CD8-positive, alpha-beta memory T cell (primary cell): Measurements from ENCODE around the gene ARHGEF28. TPM values are rescaled to one million over a fixed set of nuclear protein-coding genes. Genes with fewer than 3 reads are reported as not detected.
A peak's percentile ranks its signal among the peaks of the same experiment; 100 is the strongest.

ENCODE experiments used
- CTCF ChIA-PET: fragments of 350-600 bp; sonication (Branson Sonifier 250); formaldehyde crosslinking; loops from one replicate; lab custom pipeline; 2021; ENCODE audit warnings: antibody characterized with exemption; lab: Charles Lee
- POLR2A ChIA-PET: fragments of 350-600 bp; sonication (Branson Sonifier 250); formaldehyde crosslinking; loops from one replicate; lab custom pipeline; 2021; ENCODE audit warnings: antibody characterized with exemption; lab: Charles Lee
- DNase-seq, 5 donors: peaks; one replicate each; pipeline versions ENCODE4 v3.0.0 to v3.0.0-alpha.2; 2020 to 2022; ENCODE audit warnings: mixed read lengths in 1 of 5
- H3K27ac ChIP-seq: one replicate; pipeline ENCODE4 v1.7.0; 2013; ENCODE audit warnings: low read depth, mild to moderate bottlenecking, low read length, moderate library complexity
- H3K27me3 ChIP-seq: 2 replicates; pipeline ENCODE4 v1.7.0; 2013; ENCODE audit warnings: low read length, mild to moderate bottlenecking; ENCODE audit not compliant: insufficient read depth, poor library complexity, severe bottlenecking
- H3K36me3 ChIP-seq: 2 replicates; pipeline ENCODE4 v1.7.0; 2013; ENCODE audit warnings: mild to moderate bottlenecking, low read length, moderate library complexity; ENCODE audit not compliant: insufficient read depth
- H3K4me1 ChIP-seq: 2 replicates; pipeline ENCODE4 v1.7.0; 2013; ENCODE audit warnings: mild to moderate bottlenecking, low read length, moderate library complexity; ENCODE audit not compliant: insufficient read depth
- H3K4me3 ChIP-seq: 2 replicates; pipeline ENCODE4 v1.7.0; 2013; ENCODE audit warnings: mild to moderate bottlenecking, low read length
- H3K9me3 ChIP-seq: 2 replicates; pipeline ENCODE4 v1.7.0; 2013; ENCODE audit warnings: mild to moderate bottlenecking, low read length
- H3K27ac Mint-ChIP-seq, 8 donors: one replicate each; pipeline ENCODE4 v1.8.0; 2020 to 2021; ENCODE audit warnings: mixed read lengths in 8 of 8, mild to moderate bottlenecking in 6 of 8, inconsistent platforms in 3 of 8, moderate library complexity in 3 of 8
- H3K27me3 Mint-ChIP-seq, 2 donors: one replicate each; pipeline ENCODE4 v1.8.0; 2020 to 2021; ENCODE audit warnings: mixed read lengths in 2 of 2, mild to moderate bottlenecking in 1 of 2, moderate library complexity in 1 of 2
- H3K36me3 Mint-ChIP-seq, 3 donors: one replicate each; pipeline ENCODE4 v1.8.0; 2020 to 2021; ENCODE audit warnings: mixed read lengths in 3 of 3, inconsistent platforms in 1 of 3, mild to moderate bottlenecking in 1 of 3
- H3K4me1 Mint-ChIP-seq, 3 donors: one replicate each; pipeline ENCODE4 v1.8.0; 2020 to 2021; ENCODE audit warnings: mixed read lengths in 3 of 3, inconsistent platforms in 1 of 3, mild to moderate bottlenecking in 1 of 3
- H3K4me3 Mint-ChIP-seq, 7 donors: one replicate each; pipeline ENCODE4 v1.8.0; 2020 to 2021; ENCODE audit warnings: mixed read lengths in 7 of 7, mild to moderate bottlenecking in 6 of 7, moderate library complexity in 4 of 7, inconsistent platforms in 2 of 7
- H3K9me3 Mint-ChIP-seq, 5 donors: one replicate each; pipeline ENCODE4 v1.8.0; 2020 to 2022; ENCODE audit warnings: mixed read lengths in 5 of 5, mild to moderate bottlenecking in 3 of 5, moderate library complexity in 2 of 5, inconsistent platforms in 1 of 5
- polyA plus RNA-seq: library from polyadenylated mRNA; unstranded; fragments of 300-500 nt; fragmentation: Illumina TruSeq; gene quantifications from one replicate; pipeline ENCODE4 v1.2.3, GENCODE V29; 2021
- total RNA-seq, 2 experiments: library from RNA; stranded (reverse); gene quantifications; one replicate each; pipeline ENCODE4 v1.2.3, GENCODE V29; 2021

Gene ARHGEF28
- total and polyA plus RNA-seq, 3 experiments from 2014 or later = 0.24 to 0.28 (median 0.27) TPM

DNA sequence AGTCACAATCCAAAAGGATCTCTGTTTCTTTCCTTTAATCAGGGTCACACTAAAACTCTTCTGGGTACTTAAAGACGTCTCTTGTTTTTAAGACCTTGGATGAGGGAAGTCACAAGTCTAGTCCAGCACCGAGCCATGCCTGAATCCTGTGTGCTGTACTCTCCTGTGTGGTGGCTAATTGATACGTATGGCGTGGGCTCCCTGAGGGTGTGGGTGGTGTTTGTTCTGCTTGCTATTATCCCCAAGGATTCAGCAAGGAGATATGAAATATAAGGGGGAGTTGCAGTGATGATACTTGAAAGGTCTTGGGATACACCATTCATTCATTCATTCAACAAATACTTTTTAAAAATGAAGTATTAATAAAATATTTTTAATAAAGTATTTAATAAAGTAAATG is 128.3 kb downstream of the ARHGEF28 start:
- no peak overlapping the region for H3K4me3 Mint-ChIP-seq
- no peak overlapping the region for H3K4me3 ChIP-seq
- no peaks in the 10 kb centered on the region for H3K9me3 ChIP-seq
- H3K9me3 Mint-ChIP-seq = no peaks in the 10 kb centered on the region
- peaks cover 12 to 26% of the 10 kb centered on the region in 2 donors for H3K27me3 Mint-ChIP-seq
- no peak overlapping the region for H3K27ac ChIP-seq
- peaks cover 2 to 13% (median 9%) of the 10 kb centered on the region in 3 donors for H3K4me1 Mint-ChIP-seq
- H3K4me1 ChIP-seq = no peaks in the 10 kb centered on the region
- H3K36me3 ChIP-seq = no peaks in the 10 kb centered on the region
- no peak for DNase-seq
- H3K27me3 ChIP-seq = no peaks in the 10 kb centered on the region
- POLR2A ChIA-PET = no interaction called here
- H3K27ac Mint-ChIP-seq = no peak overlapping the region
- CTCF ChIA-PET = no interaction called here
- H3K36me3 Mint-ChIP-seq = peaks cover 0 to 2% (median 0%) of the 10 kb centered on the region in 3 donors

DNA sequence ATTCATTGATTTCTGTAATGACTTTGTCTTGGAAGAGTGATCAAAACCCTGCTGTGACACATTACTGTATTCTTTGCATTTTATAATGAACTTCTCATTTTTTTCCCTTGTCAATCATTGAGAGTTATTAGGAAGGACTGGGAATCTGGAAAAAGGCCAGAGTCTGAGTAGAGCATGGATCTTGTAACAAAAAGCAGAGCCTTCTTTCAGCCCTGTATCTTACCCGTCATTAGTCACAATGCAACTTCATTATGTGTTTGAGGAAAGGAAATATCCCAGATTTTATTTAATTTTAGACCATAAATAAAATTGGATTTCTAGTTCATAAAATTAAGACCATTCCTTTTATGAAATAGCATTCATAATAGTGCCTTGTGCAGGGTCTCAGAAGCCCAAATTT is 131.4 kb downstream of the ARHGEF28 start:
- Mint-ChIP-seq H3K36me3 (peaks cover 0 to 2% (median 0%) of the 10 kb centered on the region in 3 donors), H3K27me3 (peaks cover 2 to 11% of the 10 kb centered on the region in 2 donors), H3K27ac (no peak overlapping the region), H3K9me3 (no peaks in the 10 kb centered on the region), H3K4me3 (no peak overlapping the region), H3K4me1 (peaks cover 0 to 2% (median 0%) of the 10 kb centered on the region in 3 donors)
- H3K27me3 ChIP-seq = no peaks in the 10 kb centered on the region
- H3K4me1 ChIP-seq = no peaks in the 10 kb centered on the region
- ChIA-PET CTCF (no interaction called here), POLR2A (no interaction called here)
- H3K36me3 ChIP-seq = no peaks in the 10 kb centered on the region
- no peak overlapping the region for H3K27ac ChIP-seq
- no peaks in the 10 kb centered on the region for H3K9me3 ChIP-seq
- DNase-seq = no peak
- no peak overlapping the region for H3K4me3 ChIP-seq

DNA sequence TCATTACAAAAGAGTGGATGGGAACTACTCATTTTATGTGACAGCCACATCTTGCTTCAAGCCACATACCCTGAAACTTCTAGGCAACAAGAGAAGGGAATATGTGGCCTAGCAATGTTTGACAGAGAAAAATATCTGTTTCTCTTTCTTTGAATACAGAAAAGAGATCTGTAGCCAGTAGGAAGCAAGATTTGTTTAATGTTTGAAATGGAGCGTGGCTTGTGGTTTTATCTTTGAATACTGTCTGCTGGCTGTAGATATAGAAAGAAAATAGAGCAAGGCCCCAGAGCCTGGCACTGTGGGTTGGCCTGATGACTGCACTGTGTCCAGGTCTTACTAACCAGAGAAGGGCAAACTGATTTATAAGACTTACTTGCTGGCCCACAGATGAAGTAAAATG is 133.8 kb downstream of the ARHGEF28 start:
- Histone ChIP-seq H3K36me3 (no peaks in the 10 kb centered on the region), H3K4me3 (no peak overlapping the region), H3K9me3 (no peaks in the 10 kb centered on the region), H3K27me3 (peaks cover 3% of the 10 kb centered on the region), H3K4me1 (no peaks in the 10 kb centered on the region), H3K27ac (no peak overlapping the region)
- Mint-ChIP-seq H3K27ac (peak overlapping the region in 1 of 8 donors; percentile 25), H3K36me3 (no peaks in the 10 kb centered on the region), H3K4me3 (no peak overlapping the region), H3K9me3 (no peaks in the 10 kb centered on the region), H3K27me3 (peaks cover 4 to 8% of the 10 kb centered on the region in 2 donors), H3K4me1 (no peaks in the 10 kb centered on the region)
- DNase-seq = no peak
- POLR2A ChIA-PET = no interaction called here
- CTCF ChIA-PET = no interaction called here

DNA sequence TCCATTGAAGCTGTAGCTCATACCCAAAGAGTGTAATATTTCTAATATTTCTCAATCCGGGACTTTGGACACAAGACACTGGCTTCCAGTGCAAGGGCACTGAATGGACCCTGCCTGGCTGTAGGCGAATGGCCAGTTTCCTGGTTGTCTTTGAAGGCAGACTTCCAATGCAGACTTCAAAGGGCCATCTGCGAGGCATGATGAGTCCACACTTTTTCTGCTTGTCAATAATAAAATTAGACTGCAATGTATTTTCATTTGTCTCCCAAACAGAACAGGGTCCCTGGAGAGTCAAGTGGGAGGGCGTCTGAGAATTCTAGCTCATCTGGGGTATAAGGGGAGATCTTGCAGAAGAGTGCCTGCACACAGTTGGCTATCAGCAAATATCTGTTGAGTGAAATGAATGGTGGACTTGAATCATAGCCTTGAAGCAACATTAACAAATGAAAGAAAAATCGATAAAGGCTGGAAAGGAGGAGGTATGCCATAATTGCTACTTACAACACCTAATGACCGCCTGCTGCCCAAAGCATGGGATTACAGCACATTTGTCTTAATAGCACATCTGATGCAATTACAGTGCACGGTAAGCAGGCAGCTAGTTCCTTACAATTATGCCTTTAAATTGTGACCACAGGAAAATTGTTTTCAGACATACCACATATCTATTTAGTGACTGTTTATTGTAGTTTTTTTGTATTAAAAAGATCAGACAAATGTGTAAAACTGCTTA is 137.5 kb downstream of the ARHGEF28 start:
- POLR2A ChIA-PET = no interaction called here

DNA sequence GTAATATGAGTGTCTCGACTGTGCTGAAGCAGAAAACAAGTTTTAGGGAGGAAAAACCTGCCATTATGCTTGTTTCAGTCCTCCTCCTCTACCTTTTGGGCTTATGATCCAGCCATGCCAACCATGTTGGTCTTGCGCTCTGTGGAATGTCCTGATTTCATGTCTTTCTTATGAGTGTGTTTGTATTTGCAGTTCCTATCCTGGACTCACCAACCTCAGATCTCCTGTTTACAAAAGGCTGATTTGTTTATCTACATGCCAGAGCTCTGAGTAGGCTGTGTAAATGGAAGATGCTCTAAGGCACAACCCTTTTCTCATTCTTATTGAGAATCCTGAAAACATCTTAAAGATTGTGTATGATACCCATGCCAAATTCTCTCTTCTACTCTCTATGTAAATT is 138.6 kb downstream of the ARHGEF28 start:
- H3K36me3 ChIP-seq = no peaks in the 10 kb centered on the region
- CTCF ChIA-PET = no interaction called here
- H3K27me3 ChIP-seq = peaks cover 3% of the 10 kb centered on the region
- no peaks in the 10 kb centered on the region for H3K4me1 Mint-ChIP-seq
- POLR2A ChIA-PET = no interaction called here
- DNase-seq = no peak
- H3K4me3 ChIP-seq = no peak overlapping the region
- peaks cover 0 to 5% (median 0%) of the 10 kb centered on the region in 3 donors for H3K36me3 Mint-ChIP-seq
- H3K27me3 Mint-ChIP-seq = peaks cover 3 to 4% of the 10 kb centered on the region in 2 donors
- no peak overlapping the region for H3K4me3 Mint-ChIP-seq
- no peak overlapping the region for H3K27ac Mint-ChIP-seq
- H3K27ac ChIP-seq = no peak overlapping the region
- no peaks in the 10 kb centered on the region for H3K9me3 ChIP-seq
- H3K9me3 Mint-ChIP-seq = peaks cover 0 to 12% (median 7%) of the 10 kb centered on the region in 5 donors
- no peaks in the 10 kb centered on the region for H3K4me1 ChIP-seq

More for the DNA sequence above, 137.5 kb downstream of the ARHGEF28 start:
- H3K36me3 ChIP-seq = no peaks in the 10 kb centered on the region
- Mint-ChIP-seq H3K4me1 (no peaks in the 10 kb centered on the region), H3K4me3 (no peak overlapping the region), H3K36me3 (peaks cover 0 to 5% (median 0%) of the 10 kb centered on the region in 3 donors), H3K9me3 (peaks cover 0 to 12% (median 7%) of the 10 kb centered on the region in 5 donors), H3K27ac (no peak overlapping the region), H3K27me3 (peaks cover 3 to 4% of the 10 kb centered on the region in 2 donors)
- DNase-seq = no peak
- H3K27me3 ChIP-seq = peaks cover 3% of the 10 kb centered on the region
- no peaks in the 10 kb centered on the region for H3K9me3 ChIP-seq
- no peak overlapping the region for H3K4me3 ChIP-seq
- no peak overlapping the region for H3K27ac ChIP-seq
- CTCF ChIA-PET = no interaction called here
- H3K4me1 ChIP-seq = no peaks in the 10 kb centered on the region

DNA sequence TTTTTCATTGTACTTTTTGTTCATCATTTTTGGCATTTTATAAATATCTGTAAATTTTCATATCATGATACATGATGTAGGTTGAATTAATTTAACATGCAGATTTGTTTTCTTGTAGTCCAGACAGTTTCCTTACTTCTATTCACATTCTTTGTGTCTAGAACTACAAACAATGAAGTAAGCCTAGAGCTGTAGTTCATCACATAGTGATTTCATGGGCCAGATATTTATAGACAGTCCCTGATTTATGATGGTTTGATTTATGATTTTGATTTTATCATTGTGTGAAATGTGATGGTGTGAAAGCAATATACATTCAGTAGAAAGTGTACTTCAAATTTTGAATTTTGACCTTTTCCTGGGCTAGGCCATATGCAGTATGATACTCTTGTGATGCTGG is 139.0 kb downstream of the ARHGEF28 start:
- no peaks in the 10 kb centered on the region for H3K9me3 ChIP-seq
- no peaks in the 10 kb centered on the region for H3K36me3 ChIP-seq
- peaks cover 0 to 5% (median 0%) of the 10 kb centered on the region in 3 donors for H3K36me3 Mint-ChIP-seq
- H3K4me1 ChIP-seq = no peaks in the 10 kb centered on the region
- H3K27ac ChIP-seq = no peak overlapping the region
- H3K9me3 Mint-ChIP-seq = peaks cover 0 to 12% (median 7%) of the 10 kb centered on the region in 5 donors
- ChIA-PET CTCF (no interaction called here), POLR2A (no interaction called here)
- no peak overlapping the region for H3K27ac Mint-ChIP-seq
- H3K27me3 ChIP-seq = peaks cover 3% of the 10 kb centered on the region
- H3K27me3 Mint-ChIP-seq = peaks cover 3 to 4% of the 10 kb centered on the region in 2 donors
- DNase-seq = no peak
- H3K4me1 Mint-ChIP-seq = no peaks in the 10 kb centered on the region
- no peak overlapping the region for H3K4me3 ChIP-seq
- no peak overlapping the region for H3K4me3 Mint-ChIP-seq

DNA sequence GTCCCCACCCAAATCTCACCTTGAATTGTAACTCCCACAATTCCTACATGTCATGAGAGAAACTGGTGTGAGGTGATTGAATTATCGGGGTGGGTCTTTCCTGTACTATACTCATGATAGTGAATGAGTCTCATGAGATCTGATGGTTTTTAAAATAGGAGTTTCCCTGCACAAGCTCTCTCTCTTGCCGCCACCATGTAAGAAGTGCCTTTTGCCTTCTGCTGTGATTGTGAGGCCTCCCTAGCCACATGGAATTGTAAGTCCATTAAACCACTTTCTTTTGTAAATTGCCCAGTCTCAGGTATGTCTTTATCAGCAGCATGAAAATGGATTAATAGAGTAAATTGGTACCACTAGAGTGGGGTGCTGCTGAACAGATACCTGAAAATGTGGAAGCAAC is 140.9 kb downstream of the ARHGEF28 start:
- peaks cover 0 to 12% (median 7%) of the 10 kb centered on the region in 5 donors for H3K9me3 Mint-ChIP-seq
- H3K27me3 ChIP-seq = peaks cover 3% of the 10 kb centered on the region
- H3K9me3 ChIP-seq = no peaks in the 10 kb centered on the region
- H3K27me3 Mint-ChIP-seq = peaks cover 4 to 6% of the 10 kb centered on the region in 2 donors
- no peak overlapping the region for H3K27ac ChIP-seq
- H3K4me1 ChIP-seq = no peaks in the 10 kb centered on the region
- no peak for DNase-seq
- ChIA-PET CTCF (no interaction called here), POLR2A (no interaction called here)
- no peaks in the 10 kb centered on the region for H3K36me3 ChIP-seq
- peaks cover 0 to 5% (median 0%) of the 10 kb centered on the region in 3 donors for H3K36me3 Mint-ChIP-seq
- no peak overlapping the region for H3K27ac Mint-ChIP-seq
- H3K4me3 ChIP-seq = no peak overlapping the region
- no peaks in the 10 kb centered on the region for H3K4me1 Mint-ChIP-seq
- H3K4me3 Mint-ChIP-seq = no peak overlapping the region

- Histone ChIP-seq H3K4me3 (no peak overlapping the region), H3K4me1 (no peaks in the 10 kb centered on the region), H3K36me3 (no peaks in the 10 kb centered on the region), H3K9me3 (no peaks in the 10 kb centered on the region), H3K27me3 (no peaks in the 10 kb centered on the region), H3K27ac (no peak overlapping the region)
- POLR2A ChIA-PET = no interaction called here
- DNase-seq = no peak
- CTCF ChIA-PET = no interaction called here
- Mint-ChIP-seq H3K27ac (no peak overlapping the region), H3K9me3 (peaks cover 0 to 12% (median 7%) of the 10 kb centered on the region in 5 donors), H3K36me3 (peaks cover 0 to 5% (median 0%) of the 10 kb centered on the region in 3 donors), H3K4me1 (no peaks in the 10 kb centered on the region), H3K4me3 (no peak overlapping the region), H3K27me3 (peaks cover 0 to 7% of the 10 kb centered on the region in 2 donors)
These were observed 144.4 kb downstream of the ARHGEF28 start for GRCh38 chr5:73770172-73771025.
